ENCODE measurements around the gene COA8.

The COA8 gene

GRCh38 chr14:103578401-103579075 lies 15.8 kb downstream of the COA8 start:
- no peak for DNase-seq (ENCODE audit: extremely low read depth, low read depth)
- TF ChIP-seq CTCF (IDR thresholded peaks at IDR 0.05; ENCODE audit: low read depth, low read length), result no peak

- TF ChIP-seq CTCF (IDR thresholded peaks at IDR 0.05; ENCODE audit: low read depth, low read length), result no peak
- no peak for DNase-seq (ENCODE audit: extremely low read depth, low read depth)
Observed at GRCh38 chr14:103581206-103581605, 18.4 kb downstream of the COA8 start.

- no peak for TF ChIP-seq CTCF (IDR thresholded peaks at IDR 0.05; ENCODE audit: low read depth, low read length)
- DNase-seq (ENCODE audit: extremely low read depth, low read depth), result no peak
Observed at GRCh38 chr14:103581954-103582703, 19.4 kb downstream of the COA8 start.

- no peak for TF ChIP-seq CTCF (IDR thresholded peaks at IDR 0.05; ENCODE audit: low read depth, low read length)
- DNase-seq (ENCODE audit: extremely low read depth, low read depth), result no peak
Observed at GRCh38 chr14:103584326-103584915, 21.7 kb downstream of the COA8 start.

GRCh38 chr14:103593577-103593976 lies 30.8 kb downstream of the COA8 start:
- no peak for DNase-seq (ENCODE audit: extremely low read depth, low read depth)
- TF ChIP-seq CTCF (IDR thresholded peaks at IDR 0.05; ENCODE audit: low read depth, low read length), result no peak

GRCh38 chr14:103594265-103594664 lies 31.5 kb downstream of the COA8 start:
- DNase-seq (ENCODE audit: extremely low read depth, low read depth), result no peak
- no peak for TF ChIP-seq CTCF (IDR thresholded peaks at IDR 0.05; ENCODE audit: low read depth, low read length)

Measured in AG09319 (cell line).